HS-27A (cell line): ENCODE data around the gene ST7.
"Not testable (repeated sequence)": the region's sequence is repeated elsewhere in the genome, so short reads cannot be mapped to it uniquely, and the experiment has no call there.

Source experiments
- DNase-seq: peaks from one replicate; pipeline ENCODE4 v3.0.0-alpha.2; 2012; ENCODE audit warnings: low read depth, missing footprints

ST7 gene

GRCh38 chr7:117009705-117010361 is 56.5 kb downstream of the ST7 start:
- no peak for DNase-seq

GRCh38 chr7:117010375-117011133 is 57.3 kb downstream of the ST7 start:
- DNase-seq: no peak

DNA sequence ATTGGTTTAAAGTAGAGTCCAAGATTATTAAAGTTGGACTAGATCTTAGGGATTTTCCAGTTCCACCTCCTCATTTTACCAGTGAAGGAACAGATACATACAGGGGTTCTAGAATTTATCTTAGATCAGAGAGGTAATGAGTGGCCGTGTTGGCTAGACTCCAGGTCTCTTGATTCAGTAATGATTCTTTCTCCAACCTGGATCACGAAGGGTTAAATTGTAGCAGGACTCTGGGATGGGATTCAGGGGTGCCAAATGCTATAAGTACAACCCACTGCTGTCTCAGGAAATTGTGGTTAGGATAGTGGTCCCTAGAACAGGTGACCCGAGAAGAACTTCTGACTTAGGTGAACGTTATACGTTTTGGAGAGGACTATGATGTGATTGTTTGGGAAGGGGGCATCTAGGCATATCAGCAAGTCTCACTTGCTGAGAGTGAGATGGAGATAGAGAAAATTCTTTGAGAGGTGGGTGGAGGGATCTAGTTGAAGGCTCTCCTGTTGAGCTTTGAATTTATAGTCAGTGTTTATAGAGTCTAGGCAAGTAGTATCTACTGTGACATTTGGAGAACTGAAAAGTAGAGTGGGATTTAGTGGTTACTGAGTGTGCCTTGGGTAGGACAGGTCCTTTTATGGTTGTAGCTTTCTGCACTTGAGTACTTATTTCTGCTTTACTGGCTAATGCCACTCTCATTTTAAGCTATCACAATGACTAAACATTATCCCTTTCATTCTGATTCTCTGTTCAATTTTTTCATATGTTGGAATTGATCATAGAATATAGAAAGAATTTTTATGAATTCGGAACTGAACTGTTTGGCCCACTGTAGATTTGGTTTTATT is 58.3 kb downstream of the ST7 start:
- no peak for DNase-seq

GRCh38 chr7:117012284-117012683 is 59.0 kb downstream of the ST7 start:
- DNase-seq: no peak

DNA sequence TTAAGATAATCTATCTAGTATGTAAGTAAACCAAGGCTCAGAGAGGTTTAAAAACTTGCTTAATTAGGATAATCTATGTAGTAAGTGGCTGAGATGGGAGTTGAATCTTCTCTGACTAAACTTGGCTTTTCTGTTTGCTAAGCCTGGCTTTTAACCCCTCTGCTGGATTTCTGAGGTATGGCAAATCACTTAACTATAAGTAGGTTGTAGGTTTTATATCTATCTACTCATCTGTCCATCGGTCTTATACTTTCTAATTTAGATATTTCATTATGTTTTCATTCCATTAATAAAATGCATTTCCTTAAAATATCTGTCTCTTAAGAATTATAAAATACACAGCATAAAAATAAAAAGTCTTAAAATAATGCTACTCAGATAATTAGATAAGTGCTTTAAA is 59.4 kb downstream of the ST7 start:
- no peak for DNase-seq

GRCh38 chr7:117014099-117014656 is 60.9 kb downstream of the ST7 start:
- DNase-seq: no peak

GRCh38 chr7:117014673-117015133 is 61.4 kb downstream of the ST7 start:
- no peak for DNase-seq

GRCh38 chr7:117015258-117016184 is 62.2 kb downstream of the ST7 start:
- DNase-seq: no peak

DNA sequence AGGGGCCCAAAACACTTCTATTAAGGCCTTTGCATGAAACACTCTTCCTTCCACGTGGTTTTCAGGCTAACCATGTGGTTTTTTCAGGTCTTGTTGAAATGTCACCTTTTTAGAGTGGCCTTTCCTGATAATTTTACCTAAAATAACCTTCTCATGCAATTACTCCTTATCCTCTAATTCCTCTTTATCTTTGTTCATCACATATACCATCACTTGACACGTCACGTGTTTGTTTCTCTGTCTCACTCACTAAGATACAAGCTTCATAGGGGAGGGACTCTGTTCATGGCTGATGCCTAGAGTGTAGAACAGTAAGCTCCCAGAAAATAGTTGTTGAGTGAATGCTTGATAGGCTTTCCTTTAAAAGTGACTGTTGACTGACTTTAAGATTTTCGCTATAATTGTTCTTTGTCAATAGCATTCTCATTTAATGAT is 63.7 kb downstream of the ST7 start:
- DNase-seq: no peak

DNA sequence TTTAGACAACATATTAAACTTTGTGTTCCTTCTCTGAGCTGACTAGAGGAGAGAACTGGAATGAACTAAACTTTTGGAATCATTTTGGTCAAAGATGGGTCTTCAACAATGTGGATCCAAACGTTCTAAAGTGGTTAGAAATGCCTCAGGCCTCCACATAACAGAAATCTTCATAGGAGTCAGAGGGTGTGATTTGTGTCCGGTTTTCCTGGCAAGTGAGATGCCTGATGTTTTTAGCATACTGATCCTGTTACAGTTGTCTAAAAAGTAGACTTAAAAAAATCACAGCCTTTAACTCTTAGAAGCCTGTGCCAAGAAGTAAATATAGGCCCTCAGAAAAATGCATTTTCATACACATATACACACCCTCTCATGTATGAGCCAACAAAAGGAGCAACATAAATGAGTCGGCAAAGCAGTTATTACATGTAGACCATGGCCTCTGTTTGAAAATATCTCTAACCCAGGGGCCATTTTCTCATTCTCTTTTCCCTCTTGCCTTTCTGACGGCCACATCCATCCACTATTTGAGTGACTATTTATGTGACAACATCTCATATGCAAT is 64.5 kb downstream of the ST7 start:
- DNase-seq: no peak

GRCh38 chr7:117018713-117019112 is 65.4 kb downstream of the ST7 start:
- DNase-seq: no peak

- DNase-seq: no peak
Observed at GRCh38 chr7:117019287-117019686, 66.0 kb downstream of the ST7 start.

GRCh38 chr7:117019786-117020590 is 66.7 kb downstream of the ST7 start:
- DNase-seq: no peak

DNA sequence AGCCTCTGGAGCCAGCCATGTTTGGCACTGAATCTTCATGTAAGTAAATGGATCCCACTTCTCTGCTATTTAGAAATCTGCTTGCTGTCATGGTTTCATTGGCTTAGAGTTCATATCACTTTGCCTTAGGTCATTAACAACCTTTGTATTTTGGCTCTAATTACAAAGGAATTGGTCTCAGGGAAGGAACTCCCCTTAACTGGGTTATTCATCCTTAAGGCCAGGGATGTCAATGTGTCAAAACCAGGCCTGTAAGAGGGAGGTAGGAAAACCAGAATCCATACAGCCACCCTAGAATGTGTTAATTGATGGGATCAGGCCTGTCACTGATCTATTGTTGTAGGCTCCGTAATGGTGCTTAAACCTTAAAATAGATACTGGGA is 67.3 kb downstream of the ST7 start:
- no peak for DNase-seq

GRCh38 chr7:117021366-117021765 is 68.1 kb downstream of the ST7 start:
- no peak for DNase-seq

GRCh38 chr7:117021986-117022385 is 68.7 kb downstream of the ST7 start:
- no peak for DNase-seq

- no peak for DNase-seq
Observed at GRCh38 chr7:117023325-117023854, 70.1 kb downstream of the ST7 start.

DNA sequence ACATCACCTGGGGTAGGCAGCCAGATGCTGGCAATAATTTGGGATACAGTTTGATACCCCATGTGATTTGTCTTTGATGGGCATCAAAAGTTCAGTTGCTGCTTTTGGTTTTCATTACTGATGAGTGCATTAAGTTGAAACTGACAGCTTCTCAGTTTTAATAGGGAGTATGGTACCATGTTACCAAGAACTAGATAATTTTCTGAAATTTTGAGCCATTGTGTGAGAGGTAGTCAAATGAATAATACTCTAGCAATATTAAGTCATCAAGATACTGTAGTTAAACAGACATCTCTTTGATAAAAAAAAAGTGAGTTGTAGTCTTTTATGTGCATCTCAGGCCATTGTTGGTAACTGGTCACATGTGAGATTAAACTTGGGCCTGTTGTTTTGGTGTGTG is 71.5 kb downstream of the ST7 start:
- no peak for DNase-seq

- DNase-seq: no peak
Observed at GRCh38 chr7:117025891-117026290, 72.6 kb downstream of the ST7 start.

- DNase-seq: not testable (repeated sequence)
Observed at GRCh38 chr7:117030346-117030745, 77.0 kb downstream of the ST7 start.
